ENCODE measurements around the gene MUC4. TPM values are rescaled to one million over a fixed set of nuclear protein-coding genes. Genes with fewer than 3 reads are reported as not detected.
"Not testable (repeated sequence)": the region's sequence is repeated elsewhere in the genome, so short reads cannot be mapped to it uniquely, and the experiment has no call there.

The MUC4 gene
- total and polyA plus RNA-seq, 2 donors, result 0.14 to 1.3 TPM

- peaks cover 1 to 9% of the 10 kb centered on the region in 2 donors for H3K9me3 ChIP-seq (ENCODE audit: control insufficient read depth in 2 of 2, insufficient read depth in 1 of 2, low read length in 1 of 2)
- no peaks in the 10 kb centered on the region for H3K36me3 ChIP-seq (ENCODE audit: control insufficient read depth in 2 of 2, insufficient read depth in 2 of 2, low read length in 1 of 2)
- H3K4me3 ChIP-seq (ENCODE audit: low read length in 2 of 2), result no peak overlapping the region
- H3K27ac ChIP-seq (ENCODE audit: low read depth in 1 of 2, low read length in 1 of 2), result no peak overlapping the region
- peaks cover 0 to 6% of the 10 kb centered on the region in 2 donors for H3K4me1 ChIP-seq (ENCODE audit: control insufficient read depth in 2 of 2, insufficient read depth in 2 of 2, low read length in 2 of 2)
- DNase-seq (ENCODE audit: low read depth in 6 of 9, low spot score in 9 of 9), result no peak
- 89% methylated on average over 9 of the region's 9 CpGs for WGBS
- peaks cover 0 to 17% of the 10 kb centered on the region in 2 donors for H3K27me3 ChIP-seq (ENCODE audit: control insufficient read depth in 2 of 2, insufficient read depth in 1 of 2, low read length in 1 of 2)
Observed at GRCh38 chr3:195746751-195747150, 65.0 kb downstream of the MUC4 start.

- no peak for DNase-seq (ENCODE audit: low read depth in 6 of 9, low spot score in 9 of 9)
- no peak overlapping the region for H3K27ac ChIP-seq (ENCODE audit: low read depth in 1 of 2, low read length in 1 of 2)
- H3K4me1 ChIP-seq (ENCODE audit: control insufficient read depth in 2 of 2, insufficient read depth in 2 of 2, low read length in 2 of 2), result peaks cover 0 to 5% of the 10 kb centered on the region in 2 donors
- H3K9me3 ChIP-seq (ENCODE audit: control insufficient read depth in 2 of 2, insufficient read depth in 1 of 2, low read length in 1 of 2), result peaks cover 1 to 9% of the 10 kb centered on the region in 2 donors
- 82% methylated on average over 8 of the region's 8 CpGs for WGBS
- peaks cover 0 to 17% of the 10 kb centered on the region in 2 donors for H3K27me3 ChIP-seq (ENCODE audit: control insufficient read depth in 2 of 2, insufficient read depth in 1 of 2, low read length in 1 of 2)
- no peak overlapping the region for H3K4me3 ChIP-seq (ENCODE audit: low read length in 2 of 2)
- H3K36me3 ChIP-seq (ENCODE audit: control insufficient read depth in 2 of 2, insufficient read depth in 2 of 2, low read length in 1 of 2), result no peaks in the 10 kb centered on the region
Observed at GRCh38 chr3:195746346-195746745, 65.4 kb downstream of the MUC4 start.

GRCh38 chr3:195744437-195744836 lies 67.3 kb downstream of the MUC4 start:
- H3K4me3 ChIP-seq (ENCODE audit: low read length in 2 of 2), result no peak overlapping the region
- peaks cover 0 to 5% of the 10 kb centered on the region in 2 donors for H3K4me1 ChIP-seq (ENCODE audit: control insufficient read depth in 2 of 2, insufficient read depth in 2 of 2, low read length in 2 of 2)
- WGBS, result 89% methylated on average over 4 of the region's 4 CpGs
- H3K9me3 ChIP-seq (ENCODE audit: control insufficient read depth in 2 of 2, insufficient read depth in 1 of 2, low read length in 1 of 2), result peaks cover 1 to 9% of the 10 kb centered on the region in 2 donors
- peaks cover 0 to 17% of the 10 kb centered on the region in 2 donors for H3K27me3 ChIP-seq (ENCODE audit: control insufficient read depth in 2 of 2, insufficient read depth in 1 of 2, low read length in 1 of 2)
- H3K36me3 ChIP-seq (ENCODE audit: control insufficient read depth in 2 of 2, insufficient read depth in 2 of 2, low read length in 1 of 2), result no peaks in the 10 kb centered on the region
- no peak overlapping the region for H3K27ac ChIP-seq (ENCODE audit: low read depth in 1 of 2, low read length in 1 of 2)
- no peak for DNase-seq (ENCODE audit: low read depth in 6 of 9, low spot score in 9 of 9)

GRCh38 chr3:195739561-195740111 lies 72.1 kb downstream of the MUC4 start:
- no peak overlapping the region for H3K27ac ChIP-seq (ENCODE audit: low read depth in 1 of 2, low read length in 1 of 2)
- no peaks in the 10 kb centered on the region for H3K27me3 ChIP-seq (ENCODE audit: control insufficient read depth in 2 of 2, insufficient read depth in 1 of 2, low read length in 1 of 2)
- H3K4me1 ChIP-seq (ENCODE audit: control insufficient read depth in 2 of 2, insufficient read depth in 2 of 2, low read length in 2 of 2), result no peaks in the 10 kb centered on the region
- no peak overlapping the region for H3K4me3 ChIP-seq (ENCODE audit: low read length in 2 of 2)
- 90% methylated on average over 13 of the region's 13 CpGs for WGBS
- H3K9me3 ChIP-seq (ENCODE audit: control insufficient read depth in 2 of 2, insufficient read depth in 1 of 2, low read length in 1 of 2), result peaks cover 0 to 3% of the 10 kb centered on the region in 2 donors
- no peaks in the 10 kb centered on the region for H3K36me3 ChIP-seq (ENCODE audit: control insufficient read depth in 2 of 2, insufficient read depth in 2 of 2, low read length in 1 of 2)
- no peak for DNase-seq (ENCODE audit: low read depth in 6 of 9, low spot score in 9 of 9)

- no peak for DNase-seq (ENCODE audit: low read depth in 6 of 9, low spot score in 9 of 9)
- H3K27ac ChIP-seq (ENCODE audit: low read depth in 1 of 2, low read length in 1 of 2), result no peak overlapping the region
- peaks cover 0 to 3% of the 10 kb centered on the region in 2 donors for H3K9me3 ChIP-seq (ENCODE audit: control insufficient read depth in 2 of 2, insufficient read depth in 1 of 2, low read length in 1 of 2)
- 97% methylated on average over 14 of the region's 14 CpGs for WGBS
- no peaks in the 10 kb centered on the region for H3K27me3 ChIP-seq (ENCODE audit: control insufficient read depth in 2 of 2, insufficient read depth in 1 of 2, low read length in 1 of 2)
- no peak overlapping the region for H3K4me3 ChIP-seq (ENCODE audit: low read length in 2 of 2)
- no peaks in the 10 kb centered on the region for H3K4me1 ChIP-seq (ENCODE audit: control insufficient read depth in 2 of 2, insufficient read depth in 2 of 2, low read length in 2 of 2)
- no peaks in the 10 kb centered on the region for H3K36me3 ChIP-seq (ENCODE audit: control insufficient read depth in 2 of 2, insufficient read depth in 2 of 2, low read length in 1 of 2)
Observed at GRCh38 chr3:195738274-195739044, 73.3 kb downstream of the MUC4 start.

- not testable (repeated sequence) for H3K4me1 ChIP-seq (ENCODE audit: control insufficient read depth in 2 of 2, insufficient read depth in 2 of 2, low read length in 2 of 2); H3K27me3 ChIP-seq (ENCODE audit: control insufficient read depth in 2 of 2, insufficient read depth in 1 of 2, low read length in 1 of 2); H3K27ac ChIP-seq (ENCODE audit: low read depth in 1 of 2, low read length in 1 of 2); H3K4me3 ChIP-seq (ENCODE audit: low read length in 2 of 2); H3K36me3 ChIP-seq (ENCODE audit: control insufficient read depth in 2 of 2, insufficient read depth in 2 of 2, low read length in 1 of 2); DNase-seq (ENCODE audit: low read depth in 6 of 9, low spot score in 9 of 9); H3K9me3 ChIP-seq (ENCODE audit: control insufficient read depth in 2 of 2, insufficient read depth in 1 of 2, low read length in 1 of 2)
- 91% methylated on average over 6 of the region's 6 CpGs for WGBS
Observed at GRCh38 chr3:195737782-195738181, 73.9 kb downstream of the MUC4 start.

GRCh38 chr3:195736866-195737490 lies 74.8 kb downstream of the MUC4 start:
- Histone ChIP-seq H3K27ac (ENCODE audit: low read depth in 1 of 2, low read length in 1 of 2) (no peak overlapping the region), H3K27me3 (ENCODE audit: control insufficient read depth in 2 of 2, insufficient read depth in 1 of 2, low read length in 1 of 2) (no peaks in the 10 kb centered on the region), H3K36me3 (ENCODE audit: control insufficient read depth in 2 of 2, insufficient read depth in 2 of 2, low read length in 1 of 2) (no peaks in the 10 kb centered on the region), H3K4me1 (ENCODE audit: control insufficient read depth in 2 of 2, insufficient read depth in 2 of 2, low read length in 2 of 2) (no peaks in the 10 kb centered on the region), H3K4me3 (ENCODE audit: low read length in 2 of 2) (no peak overlapping the region), H3K9me3 (ENCODE audit: control insufficient read depth in 2 of 2, insufficient read depth in 1 of 2, low read length in 1 of 2) (peaks cover 0 to 3% of the 10 kb centered on the region in 2 donors)
- no peak for DNase-seq (ENCODE audit: low read depth in 6 of 9, low spot score in 9 of 9)
- WGBS, result 92% methylated on average over 12 of the region's 12 CpGs

- no peaks in the 10 kb centered on the region for H3K36me3 ChIP-seq (ENCODE audit: control insufficient read depth in 2 of 2, insufficient read depth in 2 of 2, low read length in 1 of 2)
- no peak for DNase-seq (ENCODE audit: low read depth in 6 of 9, low spot score in 9 of 9)
- H3K27ac ChIP-seq (ENCODE audit: low read depth in 1 of 2, low read length in 1 of 2), result no peak overlapping the region
- 83% methylated on average over 16 of the region's 16 CpGs for WGBS
- no peak overlapping the region for H3K4me3 ChIP-seq (ENCODE audit: low read length in 2 of 2)
- H3K27me3 ChIP-seq (ENCODE audit: control insufficient read depth in 2 of 2, insufficient read depth in 1 of 2, low read length in 1 of 2), result no peaks in the 10 kb centered on the region
- H3K4me1 ChIP-seq (ENCODE audit: control insufficient read depth in 2 of 2, insufficient read depth in 2 of 2, low read length in 2 of 2), result no peaks in the 10 kb centered on the region
- H3K9me3 ChIP-seq (ENCODE audit: control insufficient read depth in 2 of 2, insufficient read depth in 1 of 2, low read length in 1 of 2), result peaks cover 0 to 3% of the 10 kb centered on the region in 2 donors
Observed at GRCh38 chr3:195735036-195735695, 76.6 kb downstream of the MUC4 start.

- Histone ChIP-seq H3K4me1 (ENCODE audit: control insufficient read depth in 2 of 2, insufficient read depth in 2 of 2, low read length in 2 of 2) (no peaks in the 10 kb centered on the region), H3K36me3 (ENCODE audit: control insufficient read depth in 2 of 2, insufficient read depth in 2 of 2, low read length in 1 of 2) (no peaks in the 10 kb centered on the region), H3K27ac (ENCODE audit: low read depth in 1 of 2, low read length in 1 of 2) (no peak overlapping the region), H3K4me3 (ENCODE audit: low read length in 2 of 2) (no peak overlapping the region), H3K9me3 (ENCODE audit: control insufficient read depth in 2 of 2, insufficient read depth in 1 of 2, low read length in 1 of 2) (no peaks in the 10 kb centered on the region), H3K27me3 (ENCODE audit: control insufficient read depth in 2 of 2, insufficient read depth in 1 of 2, low read length in 1 of 2) (no peaks in the 10 kb centered on the region)
- no peak for DNase-seq (ENCODE audit: low read depth in 6 of 9, low spot score in 9 of 9)
- whole genome bisulfite sequencing, result 96% methylated on average over 12 of the region's 12 CpGs
Observed at GRCh38 chr3:195732940-195733339, 78.8 kb downstream of the MUC4 start.

All from thymus (tissue), 11 donors.